ENCODE data around the gene COL4A2. TPM values are rescaled to one million over a fixed set of nuclear protein-coding genes. Genes with fewer than 3 reads are reported as not detected.

The COL4A2 gene
- total and polyA plus RNA-seq, 8 donors, result 18.4 to 130 (median 43.8) TPM

DNA sequence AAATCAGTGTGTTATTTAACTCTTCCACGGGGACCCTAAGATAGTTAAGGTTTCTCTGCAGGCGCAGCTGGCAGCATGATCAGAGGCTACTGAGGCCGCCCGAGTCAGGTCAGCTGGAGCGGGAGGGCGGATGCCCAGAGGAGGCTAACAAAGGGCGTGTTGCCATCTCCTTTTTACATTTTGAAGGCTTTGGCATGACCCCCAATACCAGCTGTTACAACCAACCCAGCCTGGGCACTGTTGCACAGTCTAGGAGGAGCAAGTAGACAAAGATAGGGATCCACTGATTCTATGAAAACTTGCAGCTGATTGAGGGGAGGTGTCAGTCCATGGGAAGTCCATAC is 15.7 kb downstream of the COL4A2 start:
- H3K4me3 ChIP-seq, result no peak overlapping the region
- H3K36me3 ChIP-seq, result no peaks in the 10 kb centered on the region
- ATAC-seq (no peak), DNase-seq (no peak), FAIRE-seq (no peak)
- no peak for TF ChIP-seq CTCF (IDR thresholded peaks at IDR 0.05)
- WGBS, 2 donors, result 71 to 74% methylated on average over 7 of the region's 7 CpGs
- no peaks in the 10 kb centered on the region for H3K9me3 ChIP-seq
- H3K27ac ChIP-seq, result no peak overlapping the region
- no peaks in the 10 kb centered on the region for H3K27me3 ChIP-seq
- intact Hi-C loops (cut with DNase I), result no loop called here
- no peaks in the 10 kb centered on the region for H3K4me1 ChIP-seq

GRCh38 chr13:110323172-110323891 is 16.2 kb downstream of the COL4A2 start:
- 67 to 70% methylated on average over 8 of the region's 8 CpGs for WGBS, 2 donors
- Histone ChIP-seq H3K36me3 (no peaks in the 10 kb centered on the region), H3K27me3 (no peaks in the 10 kb centered on the region), H3K9me3 (no peaks in the 10 kb centered on the region), H3K4me1 (no peaks in the 10 kb centered on the region), H3K4me3 (no peak overlapping the region), H3K27ac (no peak overlapping the region)
- TF ChIP-seq CTCF (IDR thresholded peaks at IDR 0.05), result no peak
- intact Hi-C loops (cut with DNase I), result no loop called here
- DNase-seq (no peak), FAIRE-seq (no peak), ATAC-seq (no peak)

DNA sequence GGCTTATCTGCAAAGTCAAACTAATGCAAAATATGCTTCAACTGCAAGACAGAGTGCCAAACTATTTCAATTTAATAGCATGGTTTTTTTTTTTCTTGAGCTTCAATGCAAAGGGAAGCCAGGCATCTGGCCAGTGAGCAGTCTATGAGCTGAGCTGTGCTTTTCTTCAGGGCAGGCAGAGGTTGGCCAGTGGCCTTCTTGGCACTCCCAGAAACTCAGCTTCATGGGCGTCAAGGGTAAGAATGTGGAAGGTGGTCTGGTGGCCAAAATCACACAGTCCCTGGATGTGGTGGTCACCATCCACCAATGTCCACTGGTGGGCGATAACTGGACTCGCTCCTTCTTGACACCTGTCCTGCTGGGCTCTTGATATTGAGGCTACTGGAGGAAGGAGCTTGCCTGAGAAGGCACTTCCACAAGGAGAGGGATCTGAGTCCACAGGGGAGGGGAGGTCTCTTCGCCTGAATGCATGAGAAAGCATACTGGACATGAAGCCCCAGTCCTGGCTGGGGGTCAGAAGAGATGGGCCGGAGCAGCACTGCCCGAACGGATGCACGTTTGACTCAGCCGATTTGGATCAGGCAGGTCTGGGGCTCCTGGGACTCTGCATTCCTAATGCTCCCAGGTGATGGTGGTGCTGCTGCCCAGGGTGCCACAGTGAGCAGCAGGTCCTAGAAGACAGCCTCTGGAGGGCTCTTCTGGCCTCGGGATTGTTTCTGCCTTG is 17.1 kb downstream of the COL4A2 start:
- Histone ChIP-seq H3K27ac (no peak overlapping the region), H3K36me3 (no peaks in the 10 kb centered on the region), H3K4me1 (no peaks in the 10 kb centered on the region), H3K27me3 (no peaks in the 10 kb centered on the region), H3K9me3 (no peaks in the 10 kb centered on the region), H3K4me3 (no peak overlapping the region)
- ATAC-seq (no peak), FAIRE-seq (no peak), DNase-seq (no peak)
- intact Hi-C loops (cut with DNase I), result no loop called here
- TF ChIP-seq CTCF (IDR thresholded peaks at IDR 0.05), result no peak
- WGBS, 2 donors, result 62 to 74% methylated on average over 10 of the region's 10 CpGs

DNA sequence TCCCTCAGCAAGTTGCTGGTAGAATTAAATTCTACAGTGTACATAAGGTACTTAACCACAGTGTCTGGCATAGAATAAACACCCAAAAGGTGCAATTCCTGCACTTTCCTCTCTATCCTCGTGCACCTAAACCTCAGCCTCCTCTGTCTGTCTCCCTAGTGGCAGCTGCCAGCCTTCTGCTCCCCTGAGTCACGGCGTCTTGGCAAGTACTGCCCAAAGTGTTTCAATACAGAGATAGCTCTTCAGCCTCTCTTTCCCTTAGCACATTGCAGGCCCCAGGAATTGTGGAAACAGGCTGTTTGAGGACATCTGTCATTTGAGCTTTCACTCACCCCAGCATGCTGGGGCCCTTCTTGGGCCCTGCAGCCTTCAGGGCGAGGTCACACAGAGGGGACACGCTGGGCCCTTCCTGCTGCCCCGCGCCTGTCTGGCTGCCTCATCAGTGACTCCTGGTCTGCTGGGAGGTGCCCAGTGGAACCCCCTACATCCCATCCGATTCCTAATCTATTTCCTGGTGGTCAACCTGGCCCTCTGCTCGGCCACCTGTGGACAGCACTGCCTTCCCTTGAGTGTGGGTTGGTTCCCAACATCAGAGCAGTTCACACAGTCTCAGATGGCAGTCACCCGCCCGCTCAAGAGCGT is 19.3 kb downstream of the COL4A2 start:
- no peak for TF ChIP-seq CTCF (IDR thresholded peaks at IDR 0.05)
- FAIRE-seq (no peak), DNase-seq (no peak), ATAC-seq (no peak)
- intact Hi-C loops (cut with DNase I), result no loop called here
- peak overlapping the region in 1 of 4 donors; percentile 20 for H3K27ac ChIP-seq
- H3K36me3 ChIP-seq, result no peaks in the 10 kb centered on the region
- no peaks in the 10 kb centered on the region for H3K27me3 ChIP-seq
- 50 to 56% methylated on average over 12 of the region's 12 CpGs for WGBS, 2 donors
- no peaks in the 10 kb centered on the region for H3K9me3 ChIP-seq
- no peaks in the 10 kb centered on the region for H3K4me1 ChIP-seq
- no peak overlapping the region for H3K4me3 ChIP-seq

All from pancreas (tissue), 10 donors.